ENCODE results near the gene UNC45A. TPM values are rescaled to one million over a fixed set of nuclear protein-coding genes. Genes with fewer than 3 reads are reported as not detected.

UNC45A gene
- total RNA-seq, 1 experiment from 2014 or later = 68.4 TPM

- Histone ChIP-seq H3K9me3 (ENCODE audit: low read length) (no peaks in the 10 kb centered on the region), H3K27me3 (ENCODE audit: low read length) (no peaks in the 10 kb centered on the region), H3F3A (ENCODE audit: low read length, unreplicated experiment) (no peaks in the 10 kb centered on the region), H3K27ac (ENCODE audit: low read length) (peak overlapping the region; percentile 86; the same call in 1 of the 2 replicates), H4K20me1 (ENCODE audit: low read length) (no peaks in the 10 kb centered on the region), H3K4me1 (ENCODE audit: insufficient read depth, low read length) (peaks cover 19% of the 10 kb centered on the region), H3K9ac (ENCODE audit: low read length) (peak overlapping the region; percentile 83), H3K9me2 (replicated peaks; ENCODE audit: low read length) (no peaks in the 10 kb centered on the region), H3K79me2 (ENCODE audit: low read length) (peaks cover 10% of the 10 kb centered on the region), H3K36me3 (ENCODE audit: low read depth, low read length) (peaks cover 6% of the 10 kb centered on the region), H3K4me2 (ENCODE audit: low read length) (peak overlapping the region; percentile 82), H3K4me3 (ENCODE audit: low read length) (peak overlapping the region; percentile 77), H2AFZ (ENCODE audit: low read length) (peak overlapping the region; percentile 67)
- intact Hi-C loops (cut with micrococcal nuclease) = loop anchor here (1.0 to 5.0 kb wide), 4 partner anchors 37 to 94 kb away; partner anchors contain the start of genes PRC1 and VPS33B
- BruUV-seq (replicated peaks) = no TSS peak
- CTCF ChIA-PET = interaction anchor here (0.6 to 0.7 kb wide), 3 partner anchors 10 to 436 kb away, joined by 3 to 4 read pairs (median 3); no protein-coding TSS in a partner anchor
- ATAC-seq = peak; percentile 3
- TF ChIP-seq EZH2phosphoT487 (IDR thresholded peaks at IDR 0.05; ENCODE audit: borderline replicate concordance, low read length) = no peak
- TF ChIP-seq CTCF (conservative IDR thresholded peaks at IDR 0.05; ENCODE audit: low read depth, low read length) = no peak
- TF ChIP-seq EZH2 (IDR thresholded peaks at IDR 0.05; ENCODE audit: low read length, unreplicated experiment) = no peak
- peak; percentile 51 for DNase-seq
- POLR2A ChIA-PET (ENCODE audit: unreplicated experiment) = no interaction called here
These were observed 20.7 kb downstream of the UNC45A start for GRCh38 chr15:90955624-90956273.

- peak overlapping the region; percentile 67 for H3K9ac ChIP-seq (ENCODE audit: low read length)
- no peaks in the 10 kb centered on the region for H3K9me3 ChIP-seq (ENCODE audit: low read length)
- peaks cover 19% of the 10 kb centered on the region for H3K4me1 ChIP-seq (ENCODE audit: insufficient read depth, low read length)
- H3K4me3 ChIP-seq (ENCODE audit: low read length) = peak overlapping the region; percentile 77
- peaks cover 6% of the 10 kb centered on the region for H3K36me3 ChIP-seq (ENCODE audit: low read depth, low read length)
- H3K27me3 ChIP-seq (ENCODE audit: low read length) = no peaks in the 10 kb centered on the region
- peak overlapping the region; percentile 82 for H3K4me2 ChIP-seq (ENCODE audit: low read length)
- H4K20me1 ChIP-seq (ENCODE audit: low read length) = no peaks in the 10 kb centered on the region
- no peaks in the 10 kb centered on the region for H3F3A ChIP-seq (ENCODE audit: low read length, unreplicated experiment)
- ATAC-seq (peak; percentile 59), DNase-seq (peak; percentile 81)
- POLR2A ChIA-PET (ENCODE audit: unreplicated experiment) = interaction anchor here (0.9 kb wide), 1 partner anchor 65 kb away, joined by 6 read pairs; no protein-coding TSS in a partner anchor
- no TSS peak for BruUV-seq (replicated peaks)
- no peaks in the 10 kb centered on the region for H3K9me2 ChIP-seq (replicated peaks; ENCODE audit: low read length)
- H3K79me2 ChIP-seq (ENCODE audit: low read length) = peaks cover 10% of the 10 kb centered on the region
- TF ChIP-seq CTCF (conservative IDR thresholded peaks at IDR 0.05; ENCODE audit: low read depth, low read length) = peak; percentile 93
- no peak for TF ChIP-seq EZH2 (IDR thresholded peaks at IDR 0.05; ENCODE audit: low read length, unreplicated experiment)
- TF ChIP-seq EZH2phosphoT487 (IDR thresholded peaks at IDR 0.05; ENCODE audit: borderline replicate concordance, low read length) = no peak
- H3K27ac ChIP-seq (ENCODE audit: low read length) = no peak overlapping the region
- intact Hi-C loops (cut with micrococcal nuclease) = loop anchor here (1.0 to 5.0 kb wide), 4 partner anchors 36 to 93 kb away; partner anchors contain the start of genes PRC1 and VPS33B
- CTCF ChIA-PET = interaction anchor here (0.6 to 1.8 kb wide), 10 partner anchors 10 to 634 kb away, joined by 3 to 10 read pairs (median 4); partner anchors contain the start of genes HDDC3, UNC45A and VPS33B
- H2AFZ ChIP-seq (ENCODE audit: low read length) = peak overlapping the region; percentile 67
These were observed 21.4 kb downstream of the UNC45A start for GRCh38 chr15:90956274-90957030.
